Activated CD4-positive, alpha-beta T cell treated with anti-CD3 and anti-CD28 coated beads, Interleukin-2, amount 50 U/mL, for 1 hour (primary cell): ENCODE results near the gene ZBTB4.
"Not testable (repeated sequence)": the region's sequence is repeated elsewhere in the genome, so short reads cannot be mapped to it uniquely, and the experiment has no call there.

ENCODE experiments used
- DNase-seq: peaks from one replicate; pipeline ENCODE4 v3.0.0-alpha.2; 2020

Gene ZBTB4

DNA sequence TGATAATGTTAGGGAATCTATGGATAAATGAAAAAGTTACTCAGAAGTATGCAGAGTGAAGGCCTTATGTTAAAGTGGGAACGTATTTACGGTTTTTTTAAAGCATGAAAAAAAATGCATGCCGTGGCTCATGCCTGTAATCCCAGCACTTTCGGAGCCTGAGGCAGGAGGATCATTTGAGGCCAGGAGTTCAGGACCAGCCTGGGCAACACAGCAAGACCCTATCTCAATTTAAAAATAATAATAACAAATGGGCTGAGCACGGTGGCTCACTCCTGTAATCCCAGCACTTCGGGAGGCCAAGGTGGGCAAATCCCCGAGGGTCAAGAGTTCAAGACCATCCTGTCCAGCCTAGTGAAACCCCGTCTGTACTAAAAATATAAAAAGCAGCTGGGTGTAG lies 10.7 kb upstream of the ZBTB4 start:
- DNase-seq = no peak

DNA sequence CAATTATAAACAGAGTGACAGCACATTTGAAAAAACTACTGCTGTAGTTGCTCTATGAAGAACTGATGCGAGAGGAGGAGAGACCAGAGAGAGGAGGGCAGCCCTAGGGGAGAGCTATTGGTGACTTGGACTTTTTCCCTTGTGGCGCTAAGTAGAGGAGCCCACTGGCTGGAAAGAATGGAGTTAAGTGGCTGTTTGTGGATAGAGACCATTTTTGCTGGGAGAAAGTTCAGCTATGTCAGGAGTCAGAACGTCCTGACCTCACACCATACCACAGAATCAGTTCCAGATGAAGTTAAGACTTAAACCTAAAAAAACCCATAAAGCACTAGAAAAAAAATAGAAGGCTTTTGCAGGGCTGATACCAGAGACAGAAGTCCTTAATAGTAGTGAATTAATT lies 6.8 kb upstream of the ZBTB4 start:
- DNase-seq = no peak

DNA sequence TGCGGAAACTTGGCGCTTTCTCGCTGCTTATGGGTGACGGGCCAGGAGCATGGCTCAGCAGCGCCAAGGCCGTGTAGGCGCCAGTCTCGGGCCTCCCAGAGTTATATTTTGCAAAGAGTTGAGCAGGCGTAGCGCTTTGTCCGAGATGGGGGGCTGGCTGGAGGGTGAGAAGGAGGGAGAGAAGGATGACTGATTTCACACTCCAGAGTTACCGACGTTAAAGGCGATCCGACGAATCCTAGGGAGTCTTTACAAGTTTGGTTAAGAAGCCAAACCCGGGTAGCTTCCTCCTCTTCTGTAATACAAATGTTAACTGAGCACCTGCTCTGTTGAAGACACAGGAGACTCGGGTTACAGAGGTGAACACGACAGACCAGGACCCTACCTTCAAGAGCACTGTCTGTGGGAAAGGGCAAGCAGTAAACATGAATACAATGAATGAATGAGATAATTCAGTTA lies 5.5 kb upstream of the ZBTB4 start:
- DNase-seq = no peak

DNA sequence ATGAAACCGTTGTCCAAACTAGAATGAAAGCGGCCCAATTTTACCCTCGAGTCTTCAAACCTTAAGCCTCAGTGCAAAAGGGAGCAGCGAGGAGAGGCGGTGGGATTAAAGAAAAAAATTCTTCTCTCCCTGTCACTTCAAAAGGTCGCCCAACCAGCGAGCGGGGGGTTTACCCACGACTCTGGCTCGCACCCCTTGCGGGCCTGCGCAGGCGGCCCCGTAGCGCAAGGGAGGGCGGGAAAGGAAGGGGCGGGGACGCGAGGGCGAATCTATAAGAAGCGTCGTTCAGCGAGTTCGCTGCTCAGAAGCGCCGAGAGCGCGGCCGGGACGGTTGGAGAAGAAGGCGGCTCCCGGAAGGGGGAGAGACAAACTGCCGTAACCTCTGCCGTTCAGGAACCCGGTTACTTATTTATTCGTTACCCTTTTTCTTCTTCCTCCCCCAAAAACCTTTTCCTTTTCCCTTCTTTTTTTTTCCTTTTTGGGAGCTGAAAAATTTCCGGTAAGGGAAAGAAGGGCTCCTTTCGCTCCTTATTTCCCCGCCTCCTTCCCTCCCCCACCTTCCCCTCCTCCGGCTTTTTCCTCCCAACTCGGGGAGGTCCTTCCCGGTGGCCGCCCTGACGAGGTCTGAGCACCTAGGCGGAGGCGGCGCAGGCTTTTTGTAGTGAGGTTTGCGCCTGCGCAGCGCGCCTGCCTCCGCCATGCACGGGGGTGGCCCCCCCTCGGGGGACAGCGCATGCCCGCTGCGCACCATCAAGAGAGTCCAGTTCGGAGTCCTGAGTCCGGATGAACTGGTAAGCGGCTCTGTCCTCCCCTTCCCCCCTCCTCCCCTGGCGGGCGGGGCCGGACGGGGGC lies 4.9 kb upstream of the ZBTB4 start, which contains the start of gene POLR2A:
Gene POLR2A, plus strand, starts transcription at position 300 of the 852 bp plus-strand sequence.
- peak; percentile 98 for DNase-seq

DNA sequence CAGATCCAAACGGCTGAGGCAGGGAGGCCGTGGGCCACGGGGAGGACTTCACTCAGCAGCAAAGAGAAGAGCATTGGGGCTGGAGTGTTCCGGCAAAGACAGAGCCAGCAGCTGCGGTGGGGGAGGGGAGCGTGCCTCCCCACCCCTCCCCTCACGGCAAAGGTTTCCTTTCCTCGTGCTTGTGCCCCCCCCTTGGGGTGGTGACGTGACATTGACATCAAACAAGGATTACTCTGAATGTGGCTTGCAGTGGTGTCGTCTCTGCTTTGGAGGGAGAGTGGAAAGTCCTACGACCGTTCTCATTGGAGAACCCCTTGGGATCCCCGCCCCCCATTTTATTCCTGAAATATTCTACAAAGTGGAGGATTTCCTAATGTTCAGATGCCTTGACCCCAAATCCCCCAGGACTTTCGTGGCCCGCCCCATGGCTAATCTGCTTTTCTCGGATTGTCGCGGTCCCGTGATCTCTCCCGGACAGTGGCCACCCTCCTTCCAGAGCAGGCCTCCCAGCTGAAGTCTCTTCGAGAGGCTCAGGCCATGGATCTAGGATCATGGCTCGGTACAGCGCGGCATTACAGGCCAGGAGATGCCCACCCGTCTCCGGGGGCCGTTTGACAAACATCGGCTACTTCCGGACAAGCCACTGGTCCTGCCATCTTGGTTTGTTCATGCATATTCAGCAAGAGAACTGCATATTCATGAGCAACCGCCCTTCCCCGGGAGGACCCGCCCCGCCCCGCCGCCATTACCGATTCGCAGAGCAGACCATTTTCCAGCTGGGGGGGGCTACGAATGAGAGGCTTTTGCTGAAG lies 4.0 kb upstream of the ZBTB4 start:
- DNase-seq = peak; percentile 96

DNA sequence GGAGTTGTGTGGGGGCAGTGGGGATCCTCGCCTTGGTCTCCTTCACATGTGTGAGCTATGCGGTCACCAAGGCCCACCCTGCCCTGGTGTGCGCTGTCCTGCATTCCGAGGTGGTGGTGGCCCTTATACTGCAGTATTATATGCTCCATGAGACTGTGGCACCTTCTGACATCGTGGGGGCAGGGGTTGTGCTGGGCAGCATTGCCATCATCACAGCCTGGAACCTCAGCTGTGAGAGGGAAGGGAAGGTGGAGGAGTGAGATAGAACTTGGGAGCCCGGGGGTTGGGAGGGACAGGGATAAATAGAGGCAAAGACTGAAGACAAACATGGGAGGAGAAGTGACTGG lies 3.3 kb upstream of the ZBTB4 start:
- not testable (repeated sequence) for DNase-seq

DNA sequence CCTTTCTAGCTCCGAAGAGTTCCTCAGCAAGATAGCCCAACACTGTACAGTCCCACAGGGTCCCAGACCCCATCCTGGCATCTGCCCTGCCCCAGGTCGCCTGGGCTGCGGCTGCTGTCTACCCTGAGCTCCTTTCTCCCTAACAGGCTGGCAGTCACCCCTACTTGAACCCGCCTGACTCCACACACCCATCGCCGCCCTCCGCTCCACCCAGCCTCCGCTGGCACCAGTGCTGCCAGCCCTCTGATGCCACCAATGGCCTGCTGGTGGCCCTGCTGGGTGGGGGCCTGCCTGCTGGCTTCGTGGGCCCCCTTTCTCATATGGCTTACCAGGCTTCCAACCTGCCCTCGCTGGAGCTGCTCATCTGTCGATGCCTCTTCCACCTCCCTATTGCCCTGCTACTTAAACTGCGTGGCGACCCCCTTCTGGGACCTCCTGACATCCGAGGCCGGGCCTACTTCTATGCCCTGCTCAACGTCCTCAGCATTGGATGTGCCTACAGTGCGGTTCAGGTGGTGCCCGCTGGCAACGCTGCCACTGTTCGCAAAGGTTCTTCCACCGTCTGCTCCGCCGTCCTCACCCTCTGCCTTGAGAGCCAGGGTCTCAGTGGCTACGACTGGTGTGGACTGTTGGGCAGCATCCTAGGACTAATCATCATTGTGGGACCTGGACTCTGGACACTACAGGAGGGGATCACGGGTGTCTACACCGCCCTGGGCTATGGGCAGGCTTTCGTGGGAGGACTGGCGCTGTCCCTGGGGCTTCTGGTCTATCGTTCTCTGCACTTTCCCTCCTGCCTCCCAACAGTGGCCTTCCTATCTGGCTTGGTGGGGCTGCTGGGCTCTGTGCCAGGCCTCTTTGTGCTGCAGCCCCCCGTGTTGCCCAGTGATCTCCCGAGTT lies 2.7 kb upstream of the ZBTB4 start:
- not testable (repeated sequence) for DNase-seq

DNA sequence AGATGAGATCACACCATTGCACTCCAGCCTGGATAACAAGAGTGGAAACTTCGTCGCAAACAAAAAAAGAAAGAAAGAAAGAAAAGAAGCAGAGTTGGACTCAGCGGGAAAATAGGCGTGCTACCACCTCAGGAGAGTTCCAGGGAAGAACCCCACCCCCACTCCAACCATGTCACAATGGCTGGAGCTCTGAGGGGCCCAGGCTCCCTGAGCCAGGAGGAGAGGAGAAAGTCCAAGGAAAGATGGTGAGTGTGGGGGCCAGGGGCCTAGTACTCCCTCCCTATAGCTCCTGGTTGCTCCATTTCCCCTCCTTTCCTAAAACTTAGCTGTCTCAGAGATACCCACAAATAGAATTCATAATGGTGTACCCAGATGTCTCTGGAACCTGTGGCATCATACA lies 1.8 kb upstream of the ZBTB4 start, which contains the start of gene SLC35G6:
Gene SLC35G6, plus strand, starts transcription at position 172 of the 400 bp plus-strand sequence. Its CDS starts 71 bp downstream, at position 243.
- DNase-seq = not testable (repeated sequence)

DNA sequence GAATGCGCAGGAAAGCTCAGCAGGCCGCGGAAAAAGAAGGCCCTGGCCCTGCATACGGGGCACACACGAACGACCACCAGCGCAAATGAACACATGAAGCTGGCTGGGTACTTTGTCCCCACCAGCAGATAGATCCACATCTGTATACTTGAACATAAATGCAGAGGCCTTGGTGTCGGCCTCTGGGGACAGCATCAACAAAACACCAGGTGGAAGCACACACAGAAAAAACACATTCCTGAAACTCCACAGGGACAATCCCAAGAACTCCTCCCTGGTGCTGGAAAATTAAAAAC lies 606 bp upstream of the ZBTB4 start:
- DNase-seq = no peak

DNA sequence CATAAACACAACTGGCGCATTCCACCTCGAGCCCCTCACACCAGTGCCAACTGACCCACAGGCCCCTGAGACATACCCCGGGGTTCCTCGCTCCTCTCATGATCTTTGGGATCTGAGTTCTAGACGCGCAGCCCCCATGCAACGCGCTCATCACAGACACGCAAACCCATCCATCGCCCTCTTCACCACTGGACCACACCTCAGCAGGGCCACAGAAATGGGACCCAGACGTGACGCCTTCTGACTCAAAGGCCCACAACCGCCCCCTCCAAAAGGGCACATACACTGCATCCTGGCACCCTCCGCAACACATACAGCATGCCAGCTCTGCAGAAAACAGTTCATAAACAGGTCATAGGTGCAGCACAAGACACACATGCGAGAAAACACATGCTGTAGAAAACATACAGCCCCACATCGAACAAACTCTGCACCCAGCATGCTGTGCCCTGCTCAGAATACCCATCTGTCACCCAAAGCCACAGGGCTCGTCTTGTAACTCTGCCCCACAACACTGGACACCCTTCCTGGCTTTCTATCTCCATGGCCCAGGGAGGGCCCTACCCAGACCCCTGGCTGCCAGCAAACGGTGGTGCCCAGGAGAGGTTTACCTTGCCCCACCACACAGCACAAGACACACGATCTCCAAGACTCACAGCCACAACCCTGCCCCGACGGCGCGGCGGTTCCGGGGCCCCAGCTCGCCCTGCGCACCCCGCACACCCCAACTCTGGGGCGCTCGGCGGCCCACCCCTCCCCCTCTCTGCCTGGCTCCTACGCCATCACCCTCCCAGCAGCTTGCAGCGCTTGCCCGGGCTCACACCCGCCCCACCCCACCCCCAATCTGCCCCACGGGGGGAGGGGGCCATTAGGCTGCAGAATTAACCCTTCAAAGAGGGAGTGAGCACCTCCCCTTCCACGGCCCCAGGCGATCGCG lies 887 bp downstream of the ZBTB4 start:
- DNase-seq = peak; percentile 74

DNA sequence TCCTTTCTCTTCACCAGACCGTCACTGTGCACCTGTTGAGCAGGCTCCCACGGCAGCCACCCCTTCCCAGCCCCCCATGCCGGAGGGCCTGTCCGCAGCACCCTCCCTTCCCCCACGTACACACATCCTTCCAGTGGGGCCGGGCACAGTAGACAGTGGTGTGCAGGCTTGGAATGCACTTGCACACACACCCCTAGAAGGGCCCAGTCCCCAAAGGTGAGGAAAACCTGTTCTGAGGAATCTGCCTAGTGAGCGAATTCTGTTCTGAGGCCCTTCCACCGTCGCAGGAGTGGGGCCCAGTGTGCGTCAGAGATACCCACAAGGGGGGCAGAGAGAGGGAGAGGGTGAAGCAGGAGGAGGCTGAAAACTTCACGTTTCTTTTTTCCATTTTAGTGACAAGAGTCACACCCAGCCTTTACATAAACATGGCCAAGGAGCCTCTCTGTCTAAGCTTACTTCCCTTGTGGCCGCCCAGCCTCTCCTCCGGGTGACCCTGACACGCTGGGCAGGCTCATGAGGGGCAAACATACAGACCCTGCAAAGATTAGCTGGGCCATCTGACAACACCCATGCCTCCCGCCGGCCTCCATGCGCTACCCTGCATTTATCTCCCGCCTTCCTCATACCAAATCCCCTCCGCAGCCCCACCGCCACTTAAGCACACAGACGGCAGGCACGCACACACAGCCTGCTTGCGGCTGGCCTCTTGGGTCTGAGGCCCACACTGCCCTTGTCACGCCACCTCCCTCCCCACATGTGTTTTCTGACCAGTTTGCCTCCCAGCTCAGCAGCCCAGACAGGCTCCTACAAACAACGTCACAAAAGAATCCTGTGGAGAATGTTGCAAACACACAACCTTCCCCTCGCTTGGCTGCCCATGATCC lies 1.8 kb downstream of the ZBTB4 start:
- DNase-seq = peak; percentile 37

DNA sequence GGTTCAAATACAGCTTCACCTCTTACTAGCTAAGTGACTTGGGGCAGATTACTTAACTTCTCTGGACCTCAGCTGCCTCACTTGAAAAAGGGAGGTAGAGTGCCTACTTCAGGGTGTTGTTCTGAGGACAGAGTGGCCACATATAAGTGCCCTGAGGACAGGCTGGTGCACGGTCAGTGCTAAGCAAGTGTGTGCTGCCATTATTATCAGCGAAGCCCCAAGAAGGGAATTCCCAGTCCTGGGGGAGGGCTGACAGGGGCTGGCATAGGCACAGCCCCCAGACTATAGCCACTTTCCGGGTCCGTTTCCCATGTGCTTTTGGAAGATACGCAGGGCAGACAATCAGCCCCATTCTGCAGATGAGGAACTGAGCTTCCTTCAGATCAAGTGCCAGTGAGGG lies 2.5 kb downstream of the ZBTB4 start:
- no peak for DNase-seq

DNA sequence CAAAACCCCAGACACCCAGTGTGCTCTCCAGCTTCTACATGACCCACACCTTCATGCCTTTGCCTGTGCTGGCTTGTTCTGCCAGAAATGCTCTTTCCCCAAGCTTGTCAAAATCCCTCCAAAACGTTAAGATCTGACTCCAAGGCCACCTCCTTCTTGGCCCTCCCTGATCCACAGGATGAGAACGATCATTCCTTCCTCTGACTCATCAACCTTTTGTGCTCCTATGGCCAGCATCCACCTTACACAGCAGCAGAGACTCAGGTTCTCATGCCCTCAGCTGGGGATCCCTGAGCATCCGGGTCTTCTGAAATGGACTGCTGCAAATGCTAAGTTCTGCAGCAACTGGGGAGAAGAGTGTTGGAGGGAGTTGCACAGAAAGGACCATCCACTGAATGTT lies 2.9 kb downstream of the ZBTB4 start:
- no peak for DNase-seq

DNA sequence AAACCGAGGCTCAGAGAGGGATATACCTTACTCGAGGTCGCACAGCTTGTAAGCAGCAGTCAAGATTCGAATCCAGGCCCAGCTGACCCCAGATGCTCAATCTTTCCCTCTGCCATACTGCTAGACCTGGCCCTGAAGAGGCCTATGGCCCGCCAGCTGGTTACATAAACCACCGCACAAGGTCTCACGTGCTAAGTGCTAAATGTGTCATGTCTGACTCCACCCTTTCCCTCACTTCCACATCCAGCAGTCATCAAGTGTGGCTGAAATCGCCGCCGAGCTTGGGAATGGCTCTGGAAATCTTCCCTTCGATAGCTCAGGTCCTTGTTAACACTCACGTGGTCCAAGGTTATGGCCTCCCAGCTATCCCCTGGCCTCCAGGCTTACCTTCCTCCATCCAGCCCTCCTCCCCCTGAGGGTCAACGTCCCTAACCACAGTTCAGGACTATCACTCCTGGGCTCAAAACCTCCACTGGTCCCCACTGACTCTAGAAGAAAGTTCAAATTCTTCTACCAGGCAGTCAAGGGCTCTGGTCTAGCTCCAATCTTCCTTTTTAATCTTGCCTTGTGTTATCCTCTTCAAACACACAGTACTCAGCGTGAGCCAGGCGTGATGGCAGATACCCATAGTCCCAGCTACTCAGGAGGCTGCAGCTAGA lies 3.5 kb downstream of the ZBTB4 start:
- DNase-seq = no peak

DNA sequence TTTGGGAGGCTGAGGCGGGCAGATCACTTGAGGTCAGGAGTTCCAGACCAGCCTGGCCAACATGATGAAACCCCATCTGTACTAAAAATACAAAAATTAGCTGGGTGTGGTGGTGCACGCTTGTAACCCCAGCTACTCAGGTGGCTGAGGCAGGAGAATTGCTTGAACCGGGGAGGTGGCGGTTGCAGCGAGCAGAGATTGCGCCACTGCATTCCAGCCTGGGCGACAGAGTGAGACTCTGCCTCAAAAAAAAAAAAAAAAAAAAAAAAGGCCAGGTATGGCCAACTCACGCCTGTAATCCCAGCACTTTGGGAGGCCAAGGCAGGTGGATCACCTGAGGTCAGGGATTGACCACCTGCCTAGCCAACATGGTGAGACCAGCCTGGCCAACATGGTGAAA lies 4.7 kb downstream of the ZBTB4 start:
- DNase-seq = not testable (repeated sequence)

DNA sequence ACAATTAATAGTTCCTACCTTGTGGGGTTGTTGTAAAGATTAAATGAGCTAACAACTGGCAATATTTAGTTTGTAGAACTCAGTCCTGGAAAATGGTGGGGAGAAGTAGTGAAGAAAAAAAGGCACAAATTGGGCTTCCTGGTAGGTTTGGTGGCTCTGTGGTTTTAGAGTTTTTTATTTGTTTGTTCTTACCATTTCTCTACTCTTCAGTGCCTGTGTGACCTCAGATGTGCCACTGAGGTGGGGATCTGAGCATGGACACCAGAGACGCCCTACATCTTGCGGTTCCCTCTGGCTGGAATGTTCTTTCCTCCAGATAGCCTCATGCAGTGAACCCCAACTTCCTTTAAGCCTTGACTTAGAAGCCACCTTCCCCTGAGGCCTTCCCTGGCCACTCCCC lies 7.7 kb downstream of the ZBTB4 start:
- no peak for DNase-seq

DNA sequence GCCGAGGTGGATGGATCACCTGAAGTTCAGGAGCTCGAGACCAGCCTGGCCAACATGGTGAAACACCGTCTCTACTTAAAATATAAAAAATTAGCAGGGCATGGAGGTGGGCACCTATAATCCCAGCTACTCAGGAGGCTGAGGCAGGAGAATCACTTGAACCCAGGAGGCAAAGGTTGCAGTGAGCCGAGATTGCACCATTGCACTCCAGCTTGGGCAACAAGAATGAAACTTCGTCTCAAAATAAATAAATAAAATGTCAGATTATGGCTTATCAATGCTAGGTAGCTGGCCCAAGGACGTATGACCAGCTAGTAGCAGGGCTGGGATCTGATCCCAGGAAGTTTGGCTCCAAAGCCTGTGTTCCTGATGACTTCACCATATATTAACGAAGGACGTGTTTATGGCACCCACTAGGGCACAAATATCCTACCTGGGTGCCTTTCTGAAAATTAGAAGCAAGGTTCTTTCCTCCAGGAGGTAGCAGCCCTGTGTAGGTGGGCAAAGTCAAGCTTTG lies 8.9 kb downstream of the ZBTB4 start:
- not testable (repeated sequence) for DNase-seq

DNA sequence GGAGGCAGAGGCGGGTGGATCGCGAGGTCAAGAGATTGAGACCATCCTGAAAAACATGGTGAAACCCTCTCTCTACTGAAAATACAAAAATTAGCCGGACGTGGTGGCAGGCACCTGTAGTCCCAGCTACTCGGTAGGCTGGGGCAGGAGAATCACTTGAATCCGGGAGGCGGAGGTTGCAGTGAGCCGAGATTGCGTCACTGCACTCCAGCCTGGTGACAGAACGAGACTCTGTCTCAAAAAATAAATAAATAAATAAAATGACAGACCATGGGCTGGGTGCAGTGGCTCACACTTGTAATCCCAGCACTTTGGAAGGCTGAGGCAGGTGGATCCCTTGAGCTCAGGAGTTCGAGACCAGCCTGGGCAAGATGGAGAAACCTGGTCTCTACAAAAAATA lies 9.6 kb downstream of the ZBTB4 start:
- not testable (repeated sequence) for DNase-seq

DNA sequence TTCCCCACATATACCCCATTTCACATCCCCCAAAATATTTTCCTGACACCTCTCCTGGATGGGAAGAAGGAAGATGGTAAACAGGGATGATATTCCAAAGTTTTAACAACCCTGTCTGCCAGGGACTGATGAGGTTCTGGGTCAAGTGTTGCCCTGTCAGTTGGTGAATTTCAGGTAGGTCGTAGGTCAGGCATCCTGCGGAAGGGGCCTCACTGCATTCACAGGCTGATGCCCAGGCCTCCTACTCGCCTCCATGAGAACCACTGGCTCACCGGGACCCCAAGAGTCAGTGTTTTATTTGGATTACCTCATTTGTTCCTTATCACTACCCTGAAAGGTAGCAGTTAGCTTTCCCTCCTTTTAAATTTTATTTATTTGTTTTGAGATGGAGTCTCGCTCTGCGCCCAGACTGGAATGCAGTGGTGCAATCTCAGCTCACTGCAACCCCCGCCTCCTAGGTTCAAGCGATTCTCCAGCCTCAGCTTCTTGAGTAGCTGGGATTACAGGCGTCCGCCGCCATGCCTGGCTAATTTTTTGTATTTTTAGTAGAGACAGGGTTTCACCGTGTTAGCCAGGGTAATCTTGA lies 10.5 kb downstream of the ZBTB4 start:
- no peak for DNase-seq

DNA sequence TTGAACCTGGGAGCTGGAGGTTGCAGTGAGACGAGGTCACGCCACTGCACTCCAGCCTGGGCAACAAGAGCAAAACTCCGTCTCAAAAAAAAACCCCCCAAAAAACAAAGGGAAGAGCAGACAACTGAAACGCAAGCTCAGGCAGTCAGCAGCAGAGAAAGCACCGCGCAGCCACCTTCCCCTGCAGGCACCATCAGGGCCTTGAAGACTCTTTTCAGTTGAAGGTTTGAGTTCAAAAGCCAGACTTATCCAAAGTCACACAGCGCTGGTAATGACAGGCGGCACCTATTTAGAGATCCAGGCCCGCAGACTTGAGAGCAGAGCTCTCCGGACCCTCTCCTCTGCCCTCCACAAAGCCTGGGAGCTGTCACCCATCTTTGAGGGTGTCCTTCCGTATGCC lies 11.1 kb downstream of the ZBTB4 start:
- DNase-seq = no peak
